Activated CD4-positive, alpha-beta memory T cell treated with anti-CD3 and anti-CD28 coated beads, Interleukin-2, amount 10 ng/mL, durations not matched to agents 7 days and 5 days (primary cell): Measurements from ENCODE around the gene PKP1. TPM values are rescaled to one million over a fixed set of nuclear protein-coding genes. Genes with fewer than 3 reads are reported as not detected.
"Not testable (repeated sequence)": the region's sequence is repeated elsewhere in the genome, so short reads cannot be mapped to it uniquely, and the experiment has no call there.

Experiments used
- CTCF ChIA-PET: fragments of 350-600 bp; sonication (Branson Sonifier 250); formaldehyde crosslinking; loops from one replicate; lab custom pipeline; 2021; ENCODE audit warnings: antibody characterized with exemption, inconsistent platforms; lab: Charles Lee
- POLR2A ChIA-PET: fragments of 350-600 bp; sonication (Branson Sonifier 250); formaldehyde crosslinking; loops from one replicate; lab custom pipeline; 2021; ENCODE audit warnings: antibody characterized with exemption; lab: Charles Lee
- DNase-seq: peaks from one replicate; pipeline ENCODE4 v3.0.0-alpha.2; 2020
- H3K27ac Mint-ChIP-seq: one replicate; pipeline ENCODE4 v1.8.0; 2021; ENCODE audit warnings: mild to moderate bottlenecking, mixed read lengths
- H3K27me3 Mint-ChIP-seq: one replicate; pipeline ENCODE4 v1.8.0; 2021; ENCODE audit warnings: mixed read lengths
- H3K36me3 Mint-ChIP-seq: one replicate; pipeline ENCODE4 v1.8.0; 2021; ENCODE audit warnings: low read depth, mixed read lengths
- H3K4me1 Mint-ChIP-seq: one replicate; pipeline ENCODE4 v1.8.0; 2021; ENCODE audit warnings: mixed read lengths
- H3K4me3 Mint-ChIP-seq: one replicate; pipeline ENCODE4 v1.8.0; 2021; ENCODE audit warnings: mild to moderate bottlenecking, mixed read lengths
- H3K9me3 Mint-ChIP-seq: one replicate; pipeline ENCODE4 v1.8.0; 2021; ENCODE audit warnings: mixed read lengths
- total RNA-seq, 2 experiments: library from RNA; stranded (reverse); gene quantifications; one replicate each; pipeline ENCODE4 v1.2.3, GENCODE V29; 2021

Gene PKP1
- total RNA-seq: not detected

DNA sequence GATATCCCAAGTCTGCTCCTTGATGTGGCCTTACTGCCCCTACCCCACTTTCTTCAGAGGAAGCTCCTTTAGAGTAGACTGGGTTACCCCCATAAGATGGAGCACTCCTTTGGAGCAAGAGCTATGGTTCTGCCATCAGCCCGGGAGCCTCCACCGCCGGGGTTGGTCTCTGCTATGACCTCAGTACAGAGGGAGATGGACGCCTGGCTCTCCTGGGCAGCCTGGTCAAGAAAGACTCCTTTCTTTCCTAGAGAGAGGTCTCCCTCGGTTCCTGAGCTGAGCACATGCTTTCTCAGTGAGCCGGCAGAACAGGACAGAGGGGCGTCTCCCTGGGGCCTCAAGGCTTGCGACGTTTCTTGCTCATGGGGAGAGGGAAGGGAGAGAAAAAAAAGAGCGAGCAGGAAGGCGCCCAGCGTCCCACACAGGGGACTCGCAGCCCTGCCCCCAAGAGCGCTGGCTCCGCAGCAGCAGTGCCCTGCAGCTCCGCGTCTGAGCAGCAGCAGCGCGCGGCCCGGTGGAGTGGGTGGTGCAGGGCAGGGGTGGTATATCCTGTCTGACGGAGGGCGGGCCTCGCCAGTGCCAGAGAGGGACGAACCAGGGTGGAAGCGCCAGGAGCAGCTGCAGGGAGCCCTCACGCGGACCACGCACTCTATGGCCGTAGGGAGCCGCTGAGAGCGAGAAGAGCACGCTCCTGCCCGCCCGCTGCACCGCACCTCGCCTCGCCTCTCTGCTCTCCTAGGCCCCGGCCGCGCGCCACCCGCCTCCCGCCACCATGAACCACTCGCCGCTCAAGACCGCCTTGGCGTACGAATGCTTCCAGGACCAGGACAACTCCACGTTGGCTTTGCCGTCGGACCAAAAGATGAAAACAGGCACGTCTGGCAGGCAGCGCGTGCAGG is at the start of gene PKP1:
TSS of gene PKP1 (plus strand) at position 576 of the 899 bp plus-strand sequence. CDS start at position 773, 197 bp downstream.
- CTCF ChIA-PET: no interaction called here

DNA sequence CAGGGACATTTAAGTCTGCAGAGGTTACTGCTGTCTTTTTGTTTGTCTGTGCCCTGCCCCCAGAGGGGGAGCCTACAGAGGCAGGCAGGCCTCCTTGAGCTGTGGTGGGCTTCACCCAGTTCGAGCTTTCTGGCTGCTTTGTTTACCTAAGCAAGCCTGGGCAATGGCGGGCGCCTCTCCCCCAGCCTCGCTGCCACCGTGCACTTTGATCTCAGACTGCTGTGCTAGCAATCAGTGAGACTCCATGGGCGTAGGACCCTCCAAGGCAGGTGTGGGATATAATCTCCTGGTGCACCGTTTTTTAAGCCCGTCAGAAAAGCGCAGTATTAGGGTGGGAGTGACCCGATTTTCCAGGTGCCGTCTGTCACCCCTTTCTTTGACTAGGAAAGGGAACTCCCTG is 43.7 kb upstream of the PKP1 start:
- CTCF ChIA-PET, H3K4me1 Mint-ChIP-seq, H3K27ac Mint-ChIP-seq, DNase-seq, H3K4me3 Mint-ChIP-seq, H3K36me3 Mint-ChIP-seq, POLR2A ChIA-PET, H3K9me3 Mint-ChIP-seq: not testable (repeated sequence)
- H3K27me3 Mint-ChIP-seq: peaks cover 39% of the 10 kb centered on the region

More for the DNA sequence above, at the start of gene PKP1:
- Mint-ChIP-seq H3K27me3 (peaks cover 49% of the 10 kb centered on the region), H3K4me1 (peaks cover 1% of the 10 kb centered on the region), H3K4me3 (no peak within 1 kb of the TSS), H3K36me3 (no peaks in the 10 kb centered on the region), H3K9me3 (no peaks in the 10 kb centered on the region), H3K27ac (no peak within 1 kb of the TSS)
- POLR2A ChIA-PET: no interaction called here
- peak; percentile 19 for DNase-seq

DNA sequence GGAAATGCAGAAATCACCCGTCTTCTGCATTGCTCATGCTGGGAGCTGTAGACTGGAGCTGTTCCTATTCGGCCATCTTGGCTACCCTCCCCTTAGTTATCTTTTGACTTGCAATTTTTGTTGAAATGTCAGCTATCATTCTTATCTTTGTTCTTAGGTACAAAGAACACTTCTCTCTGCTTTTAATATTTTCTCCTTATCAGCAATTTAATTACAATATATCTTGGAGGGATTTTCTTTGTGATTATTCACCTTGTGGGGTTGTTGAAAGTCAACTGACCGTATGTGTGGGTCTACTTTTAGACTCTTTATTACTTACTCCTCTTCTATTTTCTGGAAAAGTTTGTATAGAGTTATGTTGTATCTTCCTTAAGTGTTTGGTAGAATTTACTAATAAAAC is 43.1 kb upstream of the PKP1 start:
- no peaks in the 10 kb centered on the region for H3K4me1 Mint-ChIP-seq
- POLR2A ChIA-PET: no interaction called here
- H3K36me3 Mint-ChIP-seq: no peaks in the 10 kb centered on the region
- CTCF ChIA-PET: no interaction called here
- DNase-seq: no peak
- H3K4me3 Mint-ChIP-seq: no peak overlapping the region
- no peak overlapping the region for H3K27ac Mint-ChIP-seq
- no peaks in the 10 kb centered on the region for H3K9me3 Mint-ChIP-seq
- H3K27me3 Mint-ChIP-seq: peaks cover 44% of the 10 kb centered on the region

GRCh38 chr1:201241736-201242135 is 41.6 kb upstream of the PKP1 start:
- no peak overlapping the region for H3K4me3 Mint-ChIP-seq
- H3K9me3 Mint-ChIP-seq: no peaks in the 10 kb centered on the region
- no peaks in the 10 kb centered on the region for H3K36me3 Mint-ChIP-seq
- H3K27ac Mint-ChIP-seq: no peak overlapping the region
- CTCF ChIA-PET: interaction anchor here (0.7 kb wide), 1 partner anchor 83 kb away, joined by 3 read pairs; no protein-coding TSS in a partner anchor
- H3K27me3 Mint-ChIP-seq: peaks cover 47% of the 10 kb centered on the region
- POLR2A ChIA-PET: no interaction called here
- no peaks in the 10 kb centered on the region for H3K4me1 Mint-ChIP-seq
- no peak for DNase-seq

DNA sequence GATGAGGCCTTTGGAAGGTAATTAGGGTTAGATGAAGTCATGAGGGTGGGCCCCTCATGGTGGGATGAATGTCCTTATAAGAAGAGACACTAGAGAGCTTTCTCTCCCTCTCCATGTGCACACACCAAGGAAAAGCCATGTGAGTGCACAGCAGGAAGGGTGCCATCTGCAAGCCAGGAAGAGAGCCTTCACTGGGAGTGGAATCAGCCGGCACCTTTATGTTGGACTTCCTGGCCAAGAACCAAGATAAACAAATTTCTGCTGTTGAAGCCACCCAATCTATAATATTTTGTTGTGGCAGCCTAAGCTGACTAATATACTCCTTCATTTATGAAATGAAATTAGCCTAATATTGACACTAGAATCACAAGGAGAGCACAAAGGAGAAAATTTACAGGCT is 38.2 kb upstream of the PKP1 start:
- CTCF ChIA-PET: no interaction called here
- H3K27me3 Mint-ChIP-seq: peaks cover 39% of the 10 kb centered on the region
- POLR2A ChIA-PET: no interaction called here
- H3K27ac Mint-ChIP-seq: no peak overlapping the region
- H3K4me1 Mint-ChIP-seq: no peaks in the 10 kb centered on the region
- H3K4me3 Mint-ChIP-seq: no peak overlapping the region
- no peaks in the 10 kb centered on the region for H3K9me3 Mint-ChIP-seq
- DNase-seq: no peak
- H3K36me3 Mint-ChIP-seq: no peaks in the 10 kb centered on the region

DNA sequence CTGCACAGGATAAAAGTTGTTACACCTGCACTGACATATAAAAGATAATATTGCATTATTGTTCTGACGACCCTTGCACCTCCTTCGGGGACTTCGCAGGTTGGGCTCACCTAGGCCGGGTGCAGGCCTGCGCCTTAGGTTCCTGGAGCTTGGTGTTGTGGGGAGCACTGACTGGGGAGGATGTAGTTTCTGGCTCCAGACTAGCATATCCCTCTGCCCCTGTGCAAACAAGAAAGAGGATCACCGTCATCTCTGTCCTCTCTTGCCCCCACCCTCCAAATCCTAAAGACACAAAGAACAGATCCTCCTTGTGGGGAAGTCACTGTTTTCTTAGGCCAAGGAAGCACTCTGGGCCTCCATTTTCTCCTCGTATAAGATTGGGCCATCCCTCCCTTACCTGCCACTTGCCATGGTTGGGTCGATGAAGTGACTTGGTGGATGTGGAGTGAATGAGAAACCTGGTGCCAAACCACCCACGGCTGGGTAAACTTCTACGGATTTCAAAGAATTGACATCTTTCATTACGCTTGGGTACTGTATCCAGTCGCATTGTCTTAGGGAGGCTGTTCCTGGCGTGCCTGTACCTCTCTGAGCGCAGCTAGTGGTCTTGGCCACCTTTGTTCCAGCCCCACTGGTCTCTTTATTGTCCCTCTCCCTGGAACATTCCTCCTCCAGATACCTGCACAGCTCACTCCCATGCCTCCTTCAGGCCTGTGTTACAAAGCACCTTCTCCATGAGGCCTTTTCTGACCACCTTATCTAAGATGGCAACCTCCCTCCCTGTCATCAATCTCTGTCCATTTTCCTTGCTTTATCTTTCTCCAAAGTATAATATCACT is 34.4 kb upstream of the PKP1 start:
- no peaks in the 10 kb centered on the region for H3K36me3 Mint-ChIP-seq
- CTCF ChIA-PET: no interaction called here

GRCh38 chr1:201250326-201251011 is 32.8 kb upstream of the PKP1 start:
- Mint-ChIP-seq H3K4me3 (no peak overlapping the region), H3K9me3 (no peaks in the 10 kb centered on the region), H3K4me1 (no peaks in the 10 kb centered on the region), H3K27me3 (peaks cover under 1% of the 10 kb centered on the region), H3K36me3 (no peaks in the 10 kb centered on the region), H3K27ac (no peak overlapping the region)
- ChIA-PET CTCF (no interaction called here), POLR2A (no interaction called here)
- DNase-seq: peak; percentile 12

More for the DNA sequence above, 34.4 kb upstream of the PKP1 start:
- no peak for DNase-seq
- no peaks in the 10 kb centered on the region for H3K9me3 Mint-ChIP-seq
- POLR2A ChIA-PET: no interaction called here
- no peaks in the 10 kb centered on the region for H3K4me1 Mint-ChIP-seq
- no peak overlapping the region for H3K4me3 Mint-ChIP-seq
- H3K27ac Mint-ChIP-seq: no peak overlapping the region
- peaks cover 14% of the 10 kb centered on the region for H3K27me3 Mint-ChIP-seq

- CTCF ChIA-PET: no interaction called here
- H3K9me3 Mint-ChIP-seq: no peaks in the 10 kb centered on the region
- no peaks in the 10 kb centered on the region for H3K4me1 Mint-ChIP-seq
- no peaks in the 10 kb centered on the region for H3K27me3 Mint-ChIP-seq
- POLR2A ChIA-PET: no interaction called here
- no peak for DNase-seq
- H3K4me3 Mint-ChIP-seq: no peak overlapping the region
- H3K36me3 Mint-ChIP-seq: no peaks in the 10 kb centered on the region
- H3K27ac Mint-ChIP-seq: no peak overlapping the region
Observed at GRCh38 chr1:201251411-201251810, 31.9 kb upstream of the PKP1 start.

GRCh38 chr1:201251851-201252430 is 31.4 kb upstream of the PKP1 start:
- DNase-seq: peak; percentile 12
- CTCF ChIA-PET: no interaction called here
- Mint-ChIP-seq H3K4me1 (no peaks in the 10 kb centered on the region), H3K36me3 (no peaks in the 10 kb centered on the region), H3K27ac (no peak overlapping the region), H3K4me3 (no peak overlapping the region), H3K9me3 (no peaks in the 10 kb centered on the region), H3K27me3 (no peaks in the 10 kb centered on the region)
- POLR2A ChIA-PET: no interaction called here

DNA sequence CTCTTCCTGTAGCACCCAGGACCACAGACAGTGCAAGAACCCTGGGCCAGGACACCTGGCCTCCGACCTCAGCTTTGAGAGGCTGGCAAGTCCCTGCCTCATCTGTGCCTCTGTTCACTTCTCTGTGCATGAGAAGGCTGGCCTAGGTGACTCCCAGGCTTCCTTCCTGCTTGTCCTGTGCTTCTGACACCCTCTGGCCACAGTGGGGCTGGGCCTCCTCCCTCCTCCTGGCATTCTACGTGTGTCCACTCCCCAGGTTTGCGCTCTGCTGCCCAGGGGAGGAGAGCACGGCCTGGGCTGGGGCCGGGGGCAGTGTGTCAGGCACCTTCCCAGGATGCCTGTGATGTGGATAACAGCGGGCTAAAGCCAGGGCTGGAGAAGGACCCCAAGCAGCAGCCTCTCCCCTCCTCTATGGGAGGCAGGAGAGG is 30.3 kb upstream of the PKP1 start:
- POLR2A ChIA-PET: no interaction called here
- Mint-ChIP-seq H3K4me1 (no peaks in the 10 kb centered on the region), H3K27me3 (no peaks in the 10 kb centered on the region), H3K27ac (no peak overlapping the region), H3K4me3 (no peak overlapping the region), H3K36me3 (no peaks in the 10 kb centered on the region), H3K9me3 (no peaks in the 10 kb centered on the region)
- DNase-seq: peak; percentile 9
- CTCF ChIA-PET: interaction anchor here (1.8 kb wide), 1 partner anchor 10 kb away, joined by 8 read pairs; no protein-coding TSS in a partner anchor

DNA sequence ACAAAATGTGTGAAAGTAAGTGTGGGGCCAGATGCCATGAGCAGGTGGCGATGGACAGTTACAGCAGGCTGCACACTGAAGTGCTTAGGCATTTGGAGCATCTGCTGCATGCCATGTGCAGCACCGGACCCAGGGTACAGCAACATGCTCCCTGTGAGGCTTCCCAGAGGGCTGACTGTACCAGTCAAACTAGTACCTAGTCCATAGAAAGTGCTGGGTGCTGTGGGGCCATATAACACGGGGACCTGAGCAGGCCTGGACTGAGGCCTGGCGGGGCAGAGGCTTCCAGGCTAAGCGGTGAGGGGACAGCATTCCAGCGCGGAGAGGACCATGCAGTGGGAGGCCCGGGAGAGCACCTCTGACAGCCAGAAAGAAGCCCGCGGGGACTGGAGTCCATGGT is 29.9 kb upstream of the PKP1 start:
- CTCF ChIA-PET: interaction anchor here (1.3 to 2.1 kb wide), 5 partner anchors 10 to 109 kb away, joined by 4 to 8 read pairs (median 7); no protein-coding TSS in a partner anchor
- POLR2A ChIA-PET: no interaction called here
- Mint-ChIP-seq H3K27ac (no peak overlapping the region), H3K4me3 (no peak overlapping the region), H3K9me3 (no peaks in the 10 kb centered on the region), H3K4me1 (no peaks in the 10 kb centered on the region), H3K36me3 (no peaks in the 10 kb centered on the region), H3K27me3 (no peaks in the 10 kb centered on the region)
- peak; percentile 13 for DNase-seq

DNA sequence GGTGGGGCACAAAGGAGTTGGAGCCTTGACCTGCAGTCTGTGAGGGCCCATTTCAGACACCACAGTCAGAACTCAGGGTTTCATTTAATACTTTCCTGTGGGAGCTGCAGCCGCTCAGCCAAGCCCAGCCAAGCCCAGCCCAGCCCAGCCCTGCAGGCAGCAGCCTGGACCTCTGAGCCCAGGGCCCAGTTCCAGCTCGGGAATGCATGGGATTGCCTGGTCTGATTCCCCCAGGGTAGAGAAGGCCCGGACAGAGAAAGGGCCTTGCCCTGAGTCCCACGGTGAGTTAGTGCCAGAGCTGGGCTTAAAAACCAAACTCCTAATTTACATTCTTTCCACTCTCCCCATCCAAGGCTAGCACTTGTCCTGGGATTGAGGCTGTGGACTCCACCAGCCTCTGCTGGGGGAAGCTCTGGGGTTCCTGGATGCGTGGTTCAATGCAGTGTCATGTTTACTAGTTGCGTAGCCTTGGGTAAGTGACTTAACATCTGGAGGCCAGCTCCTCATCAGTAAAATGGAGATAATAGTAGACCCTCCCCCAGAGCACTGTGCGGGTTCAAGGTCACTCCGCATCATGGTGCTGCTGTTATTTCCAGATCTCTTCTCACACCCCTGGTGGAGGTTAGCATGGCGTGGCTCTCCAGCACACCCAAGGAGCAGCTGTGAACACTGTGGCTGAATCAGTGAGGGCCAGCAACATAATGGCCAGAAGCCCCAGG is 29.2 kb upstream of the PKP1 start:
- H3K4me1 Mint-ChIP-seq: no peaks in the 10 kb centered on the region
- no peak for DNase-seq
- ChIA-PET POLR2A (no interaction called here), CTCF (interaction anchor here (1.0 to 2.1 kb wide), 11 partner anchors 9 to 258 kb away, joined by 3 to 8 read pairs (median 5); no protein-coding TSS in a partner anchor)
- no peak overlapping the region for H3K4me3 Mint-ChIP-seq
- no peak overlapping the region for H3K27ac Mint-ChIP-seq
- H3K36me3 Mint-ChIP-seq: no peaks in the 10 kb centered on the region
- no peaks in the 10 kb centered on the region for H3K9me3 Mint-ChIP-seq
- H3K27me3 Mint-ChIP-seq: no peaks in the 10 kb centered on the region
